Small intestine (tissue), 7 donors: ENCODE data around the gene ZBTB17. TPM values are rescaled to one million over a fixed set of nuclear protein-coding genes. Genes with fewer than 3 reads are reported as not detected.
"Not testable (repeated sequence)": the region's sequence is repeated elsewhere in the genome, so short reads cannot be mapped to it uniquely, and the experiment has no call there.

Experiments used
- DNase-seq, 2 donors: peaks; one replicate each; pipeline versions ENCODE4 v3.0.0 to v3.0.0-alpha.2; 2013
- FAIRE-seq: peaks from 2 replicates; lab custom pipeline; 2012; peaks lifted over from hg19 to GRCh38; lab: Jason Lieb, UNC
- H3K27ac ChIP-seq, 3 donors: one replicate each; pipeline ENCODE4 v1.5.1; 2013; ENCODE audit warnings: low read length in 2 of 3, mild to moderate bottlenecking in 2 of 3, control low read depth in 1 of 3, inconsistent platforms in 1 of 3, low read depth in 1 of 3, moderate library complexity in 1 of 3
- H3K27me3 ChIP-seq, 3 donors: one replicate each; pipeline ENCODE4 v1.6.1; 2013; ENCODE audit warnings: low read length in 3 of 3, inconsistent platforms in 1 of 3; ENCODE audit not compliant: control insufficient read depth in 3 of 3, insufficient read depth in 3 of 3
- H3K36me3 ChIP-seq, 3 donors: one replicate each; pipeline ENCODE4 v1.6.1; 2013; ENCODE audit warnings: low read length in 3 of 3, inconsistent platforms in 1 of 3, low read depth in 1 of 3, mild to moderate bottlenecking in 1 of 3, moderate library complexity in 1 of 3; ENCODE audit not compliant: control insufficient read depth in 3 of 3, insufficient read depth in 2 of 3
- H3K4me1 ChIP-seq, 3 donors: one replicate each; pipeline ENCODE4 v1.6.1; 2013; ENCODE audit warnings: low read length in 2 of 3, inconsistent platforms in 1 of 3, low read depth in 1 of 3, mild to moderate bottlenecking in 1 of 3, moderate library complexity in 1 of 3; ENCODE audit not compliant: control insufficient read depth in 3 of 3, insufficient read depth in 2 of 3
- H3K4me3 ChIP-seq, 3 donors: one replicate each; pipeline ENCODE4 v1.5.1; 2013; ENCODE audit warnings: low read length in 3 of 3, control low read depth in 1 of 3, inconsistent platforms in 1 of 3, low read depth in 1 of 3, mild to moderate bottlenecking in 1 of 3, moderate library complexity in 1 of 3
- H3K9me3 ChIP-seq, 2 donors: one replicate each; pipeline ENCODE4 v1.6.1; 2013; ENCODE audit warnings: low read depth in 1 of 2, low read length in 1 of 2; ENCODE audit not compliant: control insufficient read depth in 2 of 2, insufficient read depth in 1 of 2
- WGBS, 3 donors: extraction: QIAGEN DNeasy Blood & Tissue Kit; methylation state at CpG; one replicate each; pipeline ENCODE4 v1.1.7; 2013; 5-methylcytosine and 5-hydroxymethylcytosine counted together
- polyA plus RNA-seq, 4 donors: library from polyadenylated mRNA; stranded (reverse) in 3 of 4; unstranded in 1 of 4; fragments of 200-250 nt in 3 of 4; fragments of 120-200 nt in 1 of 4; gene quantifications; one replicate each; pipeline versions ENCODE4 v1.2.1 to v1.2.3, GENCODE V29; 2013
- donor health status: healthy with polysubstance abuse.
- donor health status: control.
- donor health status: control.
- donor health status: Bipolar disorder and iron deficiency.
- donor health status: healthy.

The ZBTB17 gene
- polyA plus RNA-seq, 4 donors = 18.7 to 89.2 (median 49.9) TPM

GRCh38 chr1:15892857-15893599, 82.9 kb downstream of the ZBTB17 start:
- 68 to 80% (median 77%) methylated on average over 6 of the region's 6 CpGs for WGBS, 3 donors
- Histone ChIP-seq H3K27ac (peak overlapping the region in 1 of 3 donors; percentile 34), H3K36me3 (peaks cover 0 to 28% (median 2%) of the 10 kb centered on the region in 3 donors)
- not testable (repeated sequence) for H3K27me3 ChIP-seq, H3K4me3 ChIP-seq, H3K9me3 ChIP-seq, DNase-seq, H3K4me1 ChIP-seq, FAIRE-seq

Other genes with a start within 250 kb of the ZBTB17 start
- 10 to 100 TPM in 3 of 4 donors, 1 to 10 TPM in 1; 3.2 to 51.2 (median 24.8) TPM for gene SLC25A34, start 239.8 kb downstream of the ZBTB17 start, polyA plus RNA-seq
- gene TMEM82, start 233.6 kb downstream of the ZBTB17 start, polyA plus RNA-seq = 10 to 100 TPM; 25.3 to 61.3 (median 36.5) TPM
- gene FBLIM1, start 217.3 kb downstream of the ZBTB17 start, polyA plus RNA-seq = 100 to 1,000 TPM in 3 of 4 donors, 10 to 100 TPM in 1; 76.2 to 371 (median 159) TPM
- gene UQCRHL, start 168.5 kb downstream of the ZBTB17 start, polyA plus RNA-seq = 1 to 10 TPM; 2.7 to 4.7 (median 3.7) TPM
- 10 to 100 TPM; 12.2 to 48.8 (median 15.9) TPM for gene SPEN, start 128.4 kb downstream of the ZBTB17 start, polyA plus RNA-seq
- not detected for gene SRARP, start 28.1 kb upstream of the ZBTB17 start, polyA plus RNA-seq
- 10 to 100 TPM in 2 of 4 donors, 1 to 10 TPM in 2; 1.1 to 63.5 (median 14.1) TPM for gene HSPB7, start 41.9 kb upstream of the ZBTB17 start, polyA plus RNA-seq
- under 1 TPM in 3 of 4 donors, not detected in 1; 0.06 to 0.22 (median 0.21) TPM for gene CLCNKA, start 45.9 kb upstream of the ZBTB17 start, polyA plus RNA-seq
- under 1 TPM in 2 of 4 donors, not detected in 2; 0.04 to 0.19 TPM for gene CLCNKB, start 67.7 kb upstream of the ZBTB17 start, polyA plus RNA-seq
- gene FAM131C, start 97.5 kb upstream of the ZBTB17 start, polyA plus RNA-seq = 1 to 10 TPM in 1 of 4 donors, under 1 TPM in 2, not detected in 1; 0.21 to 1.6 (median 0.45) TPM
- 10 to 100 TPM; 12.7 to 23.8 (median 19.8) TPM for gene EPHA2, start 180.0 kb upstream of the ZBTB17 start, polyA plus RNA-seq
- gene ARHGEF19, start 236.6 kb upstream of the ZBTB17 start, polyA plus RNA-seq = 10 to 100 TPM in 2 of 4 donors, 1 to 10 TPM in 2; 2.2 to 14.0 (median 7.5) TPM